Left ventricle myocardium inferior (tissue), 1 donor: ENCODE results near the gene VPS41. TPM values are rescaled to one million over a fixed set of nuclear protein-coding genes. Genes with fewer than 3 reads are reported as not detected.

ENCODE experiments used
- DNase-seq: peaks from one replicate; pipeline ENCODE4 v3.0.0-alpha.2; 2020
- H3K27ac ChIP-seq: fragments of 200-600 bp; replicated peaks from 2 replicates; pipeline ENCODE4 v1.8.0; 2021
- H3K27me3 ChIP-seq: fragments of 200-600 bp; 2 replicates; pipeline ENCODE4 v1.8.0; 2021; ENCODE audit warnings: low read depth
- H3K36me3 ChIP-seq: fragments of 200-600 bp; 2 replicates; pipeline ENCODE4 v1.8.0; 2021
- H3K4me1 ChIP-seq: fragments of 200-600 bp; 2 replicates; pipeline ENCODE4 v1.8.0; 2021
- H3K4me3 ChIP-seq: fragments of 200-600 bp; 2 replicates; pipeline ENCODE4 v1.8.0; 2021; ENCODE audit warnings: mild to moderate bottlenecking, moderate library complexity
- H3K9me3 ChIP-seq: fragments of 200-600 bp; replicated peaks from 2 replicates; pipeline ENCODE4 v1.8.0; 2021
- intact Hi-C: fragments of 100-400 bp; cut with micrococcal nuclease; formaldehyde crosslinking; loops from one replicate; pipeline ENCODE4 v1.11.0; 2022
- total RNA-seq: library from RNA; stranded (reverse); fragmentation: NEBNext Ultra II Directional; extraction: Animal tissue kit (Norgen Biotek cat#: 25700); gene quantifications from one replicate; pipeline ENCODE4 v1.2.1, GENCODE V29; 2021
- TF ChIP-seq, protein P1 (sequence below): fragments of 200-600 bp; IDR thresholded peaks from 2 replicates; pipeline ENCODE4 v1.8.0; 2021; ENCODE audit warnings: antibody characterized with exemption, mild to moderate bottlenecking, borderline replicate concordance
- donor health status: DM: no; HTN: yes; CAD: no; lungs with severe emphysema.

Gene VPS41
- total RNA-seq, 1 donor from 2014 or later = 43.7 TPM

DNA sequence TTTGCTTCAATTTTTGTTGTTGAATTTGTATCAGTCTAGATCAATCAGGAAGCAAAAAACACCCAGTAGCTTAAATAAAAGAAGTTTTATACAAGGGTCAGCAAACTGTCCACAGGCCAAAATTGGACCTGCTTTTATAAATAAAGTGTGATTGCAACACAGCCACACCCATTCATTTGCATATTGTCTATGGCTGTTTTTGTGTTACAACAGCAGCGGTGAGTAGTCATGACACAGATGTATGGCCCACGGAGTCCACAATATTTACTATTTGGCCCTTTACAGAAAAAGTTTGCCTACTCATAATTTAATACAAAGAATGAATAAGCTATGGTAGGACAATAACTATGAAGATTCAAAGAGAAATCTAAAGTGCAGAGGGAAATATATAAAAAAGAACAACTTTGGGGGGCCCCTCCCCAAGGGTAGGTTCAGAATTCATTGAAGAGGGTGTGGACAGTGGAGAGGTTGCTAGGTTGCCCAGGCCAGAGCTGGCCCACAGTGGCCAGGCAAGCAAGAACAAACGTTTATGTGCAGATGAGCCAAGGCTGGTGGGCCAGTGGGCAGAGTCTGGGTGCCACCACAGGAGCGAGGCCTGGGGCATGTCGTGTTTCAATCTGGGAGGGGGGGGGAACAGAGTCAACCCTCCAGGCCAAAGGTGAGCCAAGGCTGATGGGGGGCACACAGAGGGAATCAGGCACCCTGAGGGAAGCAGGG, 230.9 kb downstream of the VPS41 start:
- intact Hi-C loops = no loop called here
- Histone ChIP-seq H3K9me3 (peaks cover 4% of the 10 kb centered on the region), H3K4me3 (no peak overlapping the region), H3K36me3 (no peaks in the 10 kb centered on the region), H3K27me3 (no peaks in the 10 kb centered on the region), H3K4me1 (peaks cover 23% of the 10 kb centered on the region), H3K27ac (no peak overlapping the region)
- TF ChIP-seq, protein P1, sequence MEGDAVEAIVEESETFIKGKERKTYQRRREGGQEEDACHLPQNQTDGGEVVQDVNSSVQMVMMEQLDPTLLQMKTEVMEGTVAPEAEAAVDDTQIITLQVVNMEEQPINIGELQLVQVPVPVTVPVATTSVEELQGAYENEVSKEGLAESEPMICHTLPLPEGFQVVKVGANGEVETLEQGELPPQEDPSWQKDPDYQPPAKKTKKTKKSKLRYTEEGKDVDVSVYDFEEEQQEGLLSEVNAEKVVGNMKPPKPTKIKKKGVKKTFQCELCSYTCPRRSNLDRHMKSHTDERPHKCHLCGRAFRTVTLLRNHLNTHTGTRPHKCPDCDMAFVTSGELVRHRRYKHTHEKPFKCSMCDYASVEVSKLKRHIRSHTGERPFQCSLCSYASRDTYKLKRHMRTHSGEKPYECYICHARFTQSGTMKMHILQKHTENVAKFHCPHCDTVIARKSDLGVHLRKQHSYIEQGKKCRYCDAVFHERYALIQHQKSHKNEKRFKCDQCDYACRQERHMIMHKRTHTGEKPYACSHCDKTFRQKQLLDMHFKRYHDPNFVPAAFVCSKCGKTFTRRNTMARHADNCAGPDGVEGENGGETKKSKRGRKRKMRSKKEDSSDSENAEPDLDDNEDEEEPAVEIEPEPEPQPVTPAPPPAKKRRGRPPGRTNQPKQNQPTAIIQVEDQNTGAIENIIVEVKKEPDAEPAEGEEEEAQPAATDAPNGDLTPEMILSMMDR = no peak
- DNase-seq = no peak

DNA sequence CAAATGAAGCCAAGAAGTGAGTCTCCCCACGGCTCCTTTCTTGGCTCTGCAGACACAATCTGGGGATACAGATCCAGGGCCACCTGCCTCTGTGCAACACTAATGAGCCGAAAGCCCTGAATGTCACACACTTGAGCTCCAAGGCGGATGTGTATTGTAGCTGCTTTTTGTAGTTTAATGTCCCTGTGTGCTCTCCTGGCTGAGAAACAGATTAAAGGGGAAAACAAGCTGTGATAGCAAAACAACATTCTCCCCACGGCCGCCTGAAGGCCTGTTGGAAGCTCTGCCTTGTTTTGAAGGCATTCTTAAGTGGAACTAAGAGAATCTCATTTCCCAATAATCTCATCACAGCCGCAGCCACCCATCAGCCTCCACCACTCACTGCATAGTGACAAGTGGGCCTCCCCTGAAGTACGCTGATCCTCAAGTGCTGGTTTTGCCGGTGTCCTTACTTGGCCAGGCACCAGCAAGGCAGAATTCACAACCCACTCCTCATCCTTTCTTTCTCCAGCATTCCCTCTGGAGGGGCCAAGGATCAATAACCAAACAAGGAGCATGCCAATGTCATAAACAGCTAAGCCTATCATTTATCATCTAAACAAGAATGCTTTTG, 233.4 kb downstream of the VPS41 start:
- intact Hi-C loops = no loop called here

DNA sequence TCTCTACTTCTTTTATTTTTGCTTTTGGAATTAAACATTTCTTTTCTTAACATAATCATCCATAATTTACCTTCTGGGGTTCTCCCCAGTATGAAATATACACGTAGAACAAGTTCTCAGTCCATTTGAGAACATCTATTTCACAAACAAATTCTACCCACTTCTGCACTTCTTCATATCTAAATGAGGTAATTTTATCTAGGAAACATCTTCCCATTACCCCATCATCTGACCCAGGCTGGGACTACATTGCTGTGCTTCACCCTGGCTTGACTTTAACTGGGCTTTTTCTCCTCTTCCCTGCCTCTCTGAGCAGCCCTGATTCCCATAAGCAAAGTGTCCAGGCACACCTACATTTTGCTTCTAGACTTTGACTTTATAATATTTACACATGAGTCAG, 234.5 kb downstream of the VPS41 start:
- H3K36me3 ChIP-seq = no peaks in the 10 kb centered on the region
- no peaks in the 10 kb centered on the region for H3K27me3 ChIP-seq
- H3K4me3 ChIP-seq = no peak overlapping the region
- H3K9me3 ChIP-seq = peaks cover 4% of the 10 kb centered on the region
- H3K27ac ChIP-seq = peak overlapping the region; percentile 36
- TF ChIP-seq, protein P1 = no peak
- DNase-seq = no peak
- intact Hi-C loops = no loop called here
- H3K4me1 ChIP-seq = peaks cover 3% of the 10 kb centered on the region

More for the DNA sequence above, 233.4 kb downstream of the VPS41 start:
- H3K4me1 ChIP-seq = peaks cover 3% of the 10 kb centered on the region
- H3K27ac ChIP-seq = no peak overlapping the region
- no peaks in the 10 kb centered on the region for H3K27me3 ChIP-seq
- H3K9me3 ChIP-seq = peaks cover 4% of the 10 kb centered on the region
- H3K4me3 ChIP-seq = no peak overlapping the region
- no peaks in the 10 kb centered on the region for H3K36me3 ChIP-seq
- DNase-seq = no peak
- TF ChIP-seq, protein P1 = no peak

DNA sequence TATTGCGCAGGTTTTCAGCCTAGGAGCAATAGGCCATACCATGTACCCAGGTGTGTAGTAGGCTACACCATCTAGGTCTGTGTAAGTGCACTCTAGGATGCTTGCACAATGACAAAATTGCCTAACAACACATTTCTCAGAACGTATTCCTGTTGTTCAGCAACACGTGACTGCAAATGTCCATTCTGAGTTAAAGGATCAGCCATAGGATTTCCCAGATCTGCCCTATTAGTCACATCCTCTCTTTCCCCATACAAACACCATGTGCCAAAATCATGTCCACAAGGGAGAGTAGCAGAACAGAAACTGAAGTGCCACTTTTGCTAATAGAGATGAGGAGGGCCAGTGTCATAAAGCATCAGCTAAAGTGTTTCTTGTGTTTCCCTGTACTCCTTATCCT, 235.2 kb downstream of the VPS41 start:
- H3K4me1 ChIP-seq = peaks cover 3% of the 10 kb centered on the region
- H3K9me3 ChIP-seq = peaks cover 4% of the 10 kb centered on the region
- no peak for DNase-seq
- intact Hi-C loops = no loop called here
- peak overlapping the region; percentile 36 for H3K27ac ChIP-seq
- H3K36me3 ChIP-seq = no peaks in the 10 kb centered on the region
- H3K27me3 ChIP-seq = no peaks in the 10 kb centered on the region
- TF ChIP-seq, protein P1 = no peak
- no peak overlapping the region for H3K4me3 ChIP-seq

Other genes with a start within 250 kb of the VPS41 start
- gene POU6F2, start 68.7 kb upstream of the VPS41 start, total RNA-seq = 0.44 TPM